NCI-H748 treated with DMSO at 0.1 percent for 48 hours (cell line): ENCODE data around the gene TET2.
A peak's percentile ranks its signal among the peaks of the same experiment; 100 is the strongest.

Source experiments
- DNase-seq: peaks from one replicate; lab custom pipeline; 2025; lab: John Stamatoyannopoulos, UW

Gene TET2

DNA sequence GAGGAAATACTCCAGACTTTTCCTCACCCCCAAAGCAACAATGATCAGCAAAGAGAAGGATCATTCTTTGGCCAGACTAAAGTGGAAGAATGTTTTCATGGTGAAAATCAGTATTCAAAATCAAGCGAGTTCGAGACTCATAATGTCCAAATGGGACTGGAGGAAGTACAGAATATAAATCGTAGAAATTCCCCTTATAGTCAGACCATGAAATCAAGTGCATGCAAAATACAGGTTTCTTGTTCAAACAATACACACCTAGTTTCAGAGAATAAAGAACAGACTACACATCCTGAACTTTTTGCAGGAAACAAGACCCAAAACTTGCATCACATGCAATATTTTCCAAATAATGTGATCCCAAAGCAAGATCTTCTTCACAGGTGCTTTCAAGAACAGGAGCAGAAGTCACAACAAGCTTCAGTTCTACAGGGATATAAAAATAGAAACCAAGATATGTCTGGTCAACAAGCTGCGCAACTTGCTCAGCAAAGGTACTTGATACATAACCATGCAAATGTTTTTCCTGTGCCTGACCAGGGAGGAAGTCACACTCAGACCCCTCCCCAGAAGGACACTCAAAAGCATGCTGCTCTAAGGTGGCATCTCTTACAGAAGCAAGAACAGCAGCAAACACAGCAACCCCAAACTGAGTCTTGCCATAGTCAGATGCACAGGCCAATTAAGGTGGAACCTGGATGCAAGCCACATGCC lies 89.7 kb downstream of the TET2 start:
- DNase-seq: no peak

DNA sequence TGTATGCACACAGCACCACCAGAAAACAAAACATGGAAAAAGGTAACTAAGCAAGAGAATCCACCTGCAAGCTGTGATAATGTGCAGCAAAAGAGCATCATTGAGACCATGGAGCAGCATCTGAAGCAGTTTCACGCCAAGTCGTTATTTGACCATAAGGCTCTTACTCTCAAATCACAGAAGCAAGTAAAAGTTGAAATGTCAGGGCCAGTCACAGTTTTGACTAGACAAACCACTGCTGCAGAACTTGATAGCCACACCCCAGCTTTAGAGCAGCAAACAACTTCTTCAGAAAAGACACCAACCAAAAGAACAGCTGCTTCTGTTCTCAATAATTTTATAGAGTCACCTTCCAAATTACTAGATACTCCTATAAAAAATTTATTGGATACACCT lies 90.2 kb downstream of the TET2 start:
- no peak for DNase-seq

DNA sequence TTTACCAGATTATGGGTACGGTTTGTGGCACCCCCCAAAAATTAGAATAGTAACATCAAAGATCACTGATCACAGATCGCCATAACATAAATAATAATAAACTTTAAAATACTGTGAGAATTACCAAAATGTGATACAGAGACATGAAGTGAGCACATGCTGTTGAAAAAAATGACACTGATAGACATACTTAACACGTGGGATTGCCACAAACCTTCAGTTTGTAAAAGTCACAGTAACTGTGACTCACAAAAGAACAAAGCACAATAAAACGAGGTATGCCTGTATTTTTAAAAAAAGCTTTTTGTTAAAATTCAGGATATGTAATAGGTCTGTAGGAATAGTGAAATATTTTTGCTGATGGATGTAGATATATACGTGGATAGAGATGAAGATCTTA lies 93.4 kb downstream of the TET2 start:
- DNase-seq: no peak

DNA sequence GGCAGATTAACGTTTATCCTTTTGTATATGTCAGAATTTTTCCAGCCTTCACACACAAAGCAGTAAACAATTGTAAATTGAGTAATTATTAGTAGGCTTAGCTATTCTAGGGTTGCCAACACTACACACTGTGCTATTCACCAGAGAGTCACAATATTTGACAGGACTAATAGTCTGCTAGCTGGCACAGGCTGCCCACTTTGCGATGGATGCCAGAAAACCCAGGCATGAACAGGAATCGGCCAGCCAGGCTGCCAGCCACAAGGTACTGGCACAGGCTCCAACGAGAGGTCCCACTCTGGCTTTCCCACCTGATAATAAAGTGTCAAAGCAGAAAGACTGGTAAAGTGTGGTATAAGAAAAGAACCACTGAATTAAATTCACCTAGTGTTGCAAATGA lies 94.8 kb downstream of the TET2 start:
- no peak for DNase-seq

DNA sequence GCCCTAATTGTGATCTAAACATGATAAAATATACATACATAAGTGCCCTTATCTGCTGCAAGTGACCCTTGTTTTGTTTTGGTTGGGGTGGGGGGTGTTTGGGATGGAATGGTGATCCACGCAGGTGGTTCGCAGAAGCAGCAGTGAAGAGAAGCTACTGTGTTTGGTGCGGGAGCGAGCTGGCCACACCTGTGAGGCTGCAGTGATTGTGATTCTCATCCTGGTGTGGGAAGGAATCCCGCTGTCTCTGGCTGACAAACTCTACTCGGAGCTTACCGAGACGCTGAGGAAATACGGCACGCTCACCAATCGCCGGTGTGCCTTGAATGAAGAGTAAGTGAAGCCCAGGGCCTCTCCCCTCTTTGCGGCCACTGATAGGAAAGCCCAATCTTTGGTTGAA lies 96.8 kb downstream of the TET2 start:
- DNase-seq: no peak

DNA sequence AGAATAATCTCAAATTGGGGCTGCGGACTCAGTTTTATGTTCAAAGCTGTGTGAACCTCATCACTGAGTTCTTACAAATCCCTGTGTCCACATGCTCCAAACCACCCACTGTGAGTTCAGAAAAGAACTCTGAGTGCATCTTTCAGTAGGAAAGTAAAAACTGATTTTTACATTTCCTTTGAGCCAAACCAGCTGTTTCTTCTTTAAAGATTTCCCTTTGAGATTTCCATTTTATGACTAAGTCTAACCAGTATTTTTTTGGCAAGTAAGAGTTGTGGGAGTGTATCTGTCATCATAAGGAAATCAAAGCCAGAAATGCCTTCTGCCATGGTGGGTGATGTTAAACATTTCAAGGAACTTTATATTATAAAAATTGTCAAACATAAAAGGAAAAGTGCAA lies 100.0 kb downstream of the TET2 start:
- no peak for DNase-seq

DNA sequence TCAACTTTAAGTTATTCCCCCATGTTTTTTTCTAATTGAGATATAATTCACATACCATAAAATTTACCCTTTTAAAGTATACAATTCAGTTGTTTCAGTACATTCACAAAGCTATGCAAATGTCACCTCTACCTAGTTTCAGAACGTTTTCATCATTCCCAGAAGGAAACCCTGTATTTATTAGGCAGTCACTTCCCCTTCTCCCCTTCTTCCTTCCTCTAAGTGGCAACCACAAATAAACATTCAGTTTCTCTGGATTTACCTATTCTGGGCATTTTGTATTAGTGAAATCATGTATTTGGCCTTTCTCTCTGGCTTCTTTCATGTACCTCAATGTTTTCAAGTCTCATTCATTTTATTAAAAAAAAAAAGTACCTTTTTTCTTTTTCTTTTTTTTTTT lies 101.9 kb downstream of the TET2 start:
- DNase-seq: no peak

DNA sequence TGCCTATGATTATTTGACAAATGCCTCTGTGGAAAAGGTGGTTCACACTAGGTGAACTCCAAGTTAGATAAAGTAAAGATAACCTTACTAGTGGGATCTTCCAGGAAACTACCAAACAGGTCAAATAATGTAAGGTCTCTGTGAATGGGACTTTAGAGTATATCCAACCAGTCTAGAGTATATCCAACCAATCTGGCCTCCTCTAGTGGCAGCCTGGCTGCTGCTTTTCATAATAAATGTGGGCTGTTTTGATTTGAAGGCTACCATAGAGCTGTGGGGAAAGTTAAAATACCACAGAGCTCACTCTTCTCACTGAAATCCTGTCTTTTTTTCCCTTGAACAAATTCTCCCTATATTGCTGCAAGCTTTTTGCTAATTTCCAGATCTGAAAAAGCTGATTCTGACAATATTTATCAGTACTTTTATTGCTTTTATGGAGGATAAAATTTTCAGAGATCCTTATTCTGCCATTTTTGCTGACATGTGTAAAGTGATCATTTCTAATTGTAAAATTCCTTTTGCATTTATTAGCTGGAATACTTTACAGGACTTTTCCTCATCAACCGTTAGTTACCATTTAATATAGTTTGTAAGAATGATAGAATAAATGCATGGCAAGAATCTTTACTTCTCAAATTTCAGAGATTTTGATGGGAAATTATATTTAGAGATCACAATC lies 111.3 kb downstream of the TET2 start:
- DNase-seq: no peak

DNA sequence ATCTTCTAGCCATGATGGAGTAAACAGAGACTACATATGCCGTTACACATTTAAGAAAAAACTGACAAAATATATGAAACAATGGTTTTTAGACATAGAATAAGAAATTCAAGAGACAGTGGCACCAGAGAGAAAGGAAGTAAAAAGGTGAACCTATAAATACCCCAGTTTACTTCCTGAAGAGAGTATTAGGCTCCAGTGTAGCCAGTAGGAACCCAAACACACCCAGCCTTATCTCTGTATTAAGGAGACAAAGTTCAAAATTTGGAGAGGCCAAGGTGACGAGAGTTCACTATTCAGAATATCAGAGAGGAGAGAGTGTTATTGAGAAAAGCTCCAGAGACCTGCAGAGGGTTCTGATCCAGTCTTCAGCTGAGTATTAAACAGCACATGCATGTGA lies 119.0 kb downstream of the TET2 start:
- no peak for DNase-seq

DNA sequence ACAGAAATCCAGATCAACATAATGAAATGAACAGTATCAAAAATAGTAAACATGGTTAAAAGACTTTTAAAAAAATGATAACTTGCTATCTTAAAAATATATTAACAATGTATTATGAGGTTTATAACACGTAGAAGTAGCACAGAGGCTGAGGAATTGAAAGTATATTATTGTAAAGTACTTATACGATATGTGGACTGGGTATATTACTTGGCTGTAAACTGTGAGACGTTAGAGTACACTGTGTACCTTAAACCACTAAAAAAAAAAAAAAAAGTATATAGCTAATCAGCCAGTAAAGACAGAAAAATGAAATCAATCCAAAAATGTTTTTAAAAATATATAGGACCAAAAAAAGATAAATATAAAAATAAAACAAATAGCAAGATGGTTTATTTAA lies 120.6 kb downstream of the TET2 start:
- DNase-seq: no peak

DNA sequence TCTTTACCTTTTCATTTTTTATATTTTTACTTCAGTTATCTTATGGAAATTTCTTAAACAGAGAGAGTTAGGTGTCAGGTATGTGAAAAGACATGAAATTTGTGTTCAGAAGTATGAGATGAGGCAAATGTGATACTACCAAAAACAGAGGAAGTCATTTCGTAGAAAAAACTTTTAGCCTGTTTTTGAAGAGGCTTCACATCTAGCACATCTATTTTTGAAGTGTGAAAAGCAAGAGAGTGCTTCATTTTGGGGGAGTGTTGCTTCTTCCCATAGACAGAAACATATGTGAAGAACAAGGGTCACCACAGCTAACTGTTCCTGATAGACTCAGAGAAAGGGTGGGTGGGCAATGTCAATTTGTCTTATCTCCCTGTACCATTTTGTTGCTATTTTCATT lies 125.3 kb downstream of the TET2 start:
- no peak for DNase-seq

DNA sequence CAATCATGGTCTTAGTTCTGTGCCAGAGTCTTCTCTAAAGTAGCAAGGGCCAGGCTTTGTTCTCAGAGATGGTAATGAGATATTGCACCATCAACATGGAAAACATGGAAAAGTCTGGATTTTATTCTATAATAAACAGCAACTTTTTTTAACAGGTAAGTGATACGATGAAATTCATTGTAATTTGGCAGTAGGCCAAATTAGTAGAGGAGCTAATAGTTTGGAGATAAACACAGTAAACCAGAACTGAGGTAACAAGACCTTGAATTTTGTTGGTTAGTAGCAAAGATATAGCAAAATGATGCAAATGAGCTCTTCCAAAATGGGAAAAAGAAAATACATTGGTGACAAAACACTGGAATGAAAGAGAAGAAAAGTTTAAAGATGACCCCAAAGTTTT lies 126.6 kb downstream of the TET2 start:
- DNase-seq: no peak

DNA sequence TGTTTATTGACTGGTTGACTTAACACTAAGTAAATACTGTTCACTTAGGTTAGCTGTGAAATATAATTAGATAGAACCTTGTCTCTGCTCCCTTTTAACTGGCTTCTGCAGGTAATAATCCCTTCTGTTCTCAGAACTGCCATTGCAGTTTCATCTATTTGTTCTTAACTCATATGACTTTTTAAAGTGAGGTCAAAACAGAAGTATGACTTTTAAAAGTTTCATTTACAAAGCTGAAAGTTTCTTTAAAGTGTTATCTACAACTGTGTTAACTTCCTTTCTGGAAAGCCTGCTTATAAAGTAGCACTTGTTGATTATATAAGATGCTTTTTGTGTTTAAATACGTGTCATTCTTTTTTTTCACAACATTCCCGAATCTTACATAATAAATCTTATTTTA lies 127.4 kb downstream of the TET2 start:
- no peak for DNase-seq

DNA sequence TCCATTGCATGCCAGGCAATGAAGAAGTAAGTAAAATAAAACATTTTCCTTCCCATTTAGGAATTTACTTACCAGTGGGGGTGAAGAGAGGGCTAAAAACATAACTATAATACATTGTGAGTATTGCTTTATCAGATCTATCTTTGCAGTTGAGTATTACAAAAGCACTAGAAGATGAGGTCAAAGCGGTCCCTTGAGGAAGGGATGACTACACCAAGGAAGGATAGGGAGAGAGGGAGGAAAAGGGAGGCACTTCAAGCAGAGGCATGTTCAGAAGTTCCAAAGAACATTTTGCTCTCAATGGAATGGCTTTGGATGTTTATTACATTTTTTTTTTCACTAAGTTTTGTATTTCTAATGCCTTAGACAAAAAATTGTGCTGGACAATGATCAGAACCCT lies 127.8 kb downstream of the TET2 start:
- DNase-seq: no peak

DNA sequence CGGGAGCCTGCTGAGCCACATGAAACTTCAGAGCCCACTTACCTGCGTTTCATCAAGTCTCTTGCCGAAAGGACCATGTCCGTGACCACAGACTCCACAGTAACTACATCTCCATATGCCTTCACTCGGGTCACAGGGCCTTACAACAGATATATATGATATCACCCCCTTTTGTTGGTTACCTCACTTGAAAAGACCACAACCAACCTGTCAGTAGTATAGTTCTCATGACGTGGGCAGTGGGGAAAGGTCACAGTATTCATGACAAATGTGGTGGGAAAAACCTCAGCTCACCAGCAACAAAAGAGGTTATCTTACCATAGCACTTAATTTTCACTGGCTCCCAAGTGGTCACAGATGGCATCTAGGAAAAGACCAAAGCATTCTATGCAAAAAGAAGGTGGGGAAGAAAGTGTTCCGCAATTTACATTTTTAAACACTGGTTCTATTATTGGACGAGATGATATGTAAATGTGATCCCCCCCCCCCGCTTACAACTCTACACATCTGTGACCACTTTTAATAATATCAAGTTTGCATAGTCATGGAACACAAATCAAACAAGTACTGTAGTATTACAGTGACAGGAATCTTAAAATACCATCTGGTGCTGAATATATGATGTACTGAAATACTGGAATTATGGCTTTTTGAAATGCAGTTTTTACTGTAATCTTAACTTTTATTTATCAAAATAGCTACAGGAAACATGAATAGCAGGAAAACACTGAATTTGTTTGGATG lies 129.9 kb downstream of the TET2 start:
- DNase-seq: no peak

DNA sequence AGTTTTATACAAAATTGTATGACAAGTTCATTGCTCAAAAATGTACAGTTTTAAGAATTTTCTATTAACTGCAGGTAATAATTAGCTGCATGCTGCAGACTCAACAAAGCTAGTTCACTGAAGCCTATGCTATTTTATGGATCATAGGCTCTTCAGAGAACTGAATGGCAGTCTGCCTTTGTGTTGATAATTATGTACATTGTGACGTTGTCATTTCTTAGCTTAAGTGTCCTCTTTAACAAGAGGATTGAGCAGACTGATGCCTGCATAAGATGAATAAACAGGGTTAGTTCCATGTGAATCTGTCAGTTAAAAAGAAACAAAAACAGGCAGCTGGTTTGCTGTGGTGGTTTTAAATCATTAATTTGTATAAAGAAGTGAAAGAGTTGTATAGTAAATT lies 131.0 kb downstream of the TET2 start:
- peak; percentile 40 for DNase-seq

DNA sequence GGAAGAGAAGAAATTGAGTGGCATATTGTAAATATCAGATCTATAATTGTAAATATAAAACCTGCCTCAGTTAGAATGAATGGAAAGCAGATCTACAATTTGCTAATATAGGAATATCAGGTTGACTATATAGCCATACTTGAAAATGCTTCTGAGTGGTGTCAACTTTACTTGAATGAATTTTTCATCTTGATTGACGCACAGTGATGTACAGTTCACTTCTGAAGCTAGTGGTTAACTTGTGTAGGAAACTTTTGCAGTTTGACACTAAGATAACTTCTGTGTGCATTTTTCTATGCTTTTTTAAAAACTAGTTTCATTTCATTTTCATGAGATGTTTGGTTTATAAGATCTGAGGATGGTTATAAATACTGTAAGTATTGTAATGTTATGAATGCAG lies 132.6 kb downstream of the TET2 start:
- DNase-seq: no peak

DNA sequence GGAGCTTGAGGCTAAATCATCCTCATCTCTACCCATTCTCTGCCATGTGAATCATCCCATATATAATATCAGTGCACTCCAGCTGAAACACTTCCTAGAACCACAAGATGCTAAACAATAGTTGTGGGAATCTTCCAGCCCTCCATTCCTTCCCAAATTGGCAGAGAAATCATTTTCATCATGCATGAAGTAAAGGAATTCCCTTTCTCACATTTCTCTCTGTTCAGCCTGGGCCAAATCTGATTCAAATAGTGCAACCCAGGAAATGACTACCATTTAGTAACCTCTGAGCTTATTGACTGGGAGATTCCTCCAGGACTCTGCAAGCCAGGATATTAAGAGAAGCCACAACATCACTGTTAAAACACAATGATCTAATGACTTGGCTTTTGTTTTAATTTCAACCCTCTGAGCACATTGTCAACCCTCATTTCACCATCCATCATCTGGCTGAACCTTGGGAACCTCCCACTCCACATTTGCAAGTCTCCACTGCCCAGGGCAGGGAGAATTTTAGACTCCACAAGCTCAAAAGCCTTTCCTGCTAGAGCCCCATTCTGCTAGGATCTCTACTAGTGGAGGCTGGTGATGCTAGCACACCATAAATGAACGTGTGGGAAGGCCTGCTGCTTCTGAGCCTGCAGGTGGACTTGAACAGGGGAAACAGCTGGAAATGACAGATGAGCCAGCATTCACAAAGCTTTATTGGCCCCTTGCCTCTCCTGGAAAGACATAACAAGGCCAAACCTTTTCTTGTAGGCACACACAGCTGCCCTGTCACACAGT lies 133.9 kb downstream of the TET2 start:
- DNase-seq: no peak

DNA sequence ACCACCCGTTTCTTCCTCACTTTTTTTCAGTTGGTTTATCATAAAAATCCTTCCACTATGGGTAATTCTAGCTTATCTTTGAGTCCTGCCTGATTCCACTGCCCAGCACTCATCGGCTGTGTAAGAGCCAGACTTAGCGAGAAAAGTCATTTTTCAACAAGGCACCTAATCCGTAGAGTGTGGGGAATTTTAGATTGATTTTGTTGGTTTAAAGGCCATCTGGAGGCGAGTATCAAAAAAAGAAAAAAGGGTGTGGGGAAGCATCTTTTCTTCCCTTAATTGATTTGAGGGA lies 134.4 kb downstream of the TET2 start:
- DNase-seq: no peak

DNA sequence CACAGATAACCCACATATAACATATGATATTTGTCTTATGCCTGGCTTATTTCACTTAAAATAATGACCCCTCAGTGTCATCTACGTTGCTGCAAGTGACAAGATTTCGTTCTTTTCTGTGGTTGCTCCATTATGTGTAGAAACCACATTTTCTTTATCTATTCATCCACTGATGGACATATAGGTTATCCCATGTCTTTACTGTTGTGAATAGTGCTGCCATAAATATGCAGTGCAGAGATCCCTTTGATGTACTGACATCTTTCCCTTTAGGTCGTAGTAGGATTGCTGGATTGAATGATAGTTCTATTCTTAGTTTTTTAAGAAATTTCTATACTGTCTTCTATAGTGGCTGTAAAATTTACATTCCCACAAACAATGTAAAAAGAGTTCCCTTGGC lies 135.8 kb downstream of the TET2 start:
- DNase-seq: no peak

DNA sequence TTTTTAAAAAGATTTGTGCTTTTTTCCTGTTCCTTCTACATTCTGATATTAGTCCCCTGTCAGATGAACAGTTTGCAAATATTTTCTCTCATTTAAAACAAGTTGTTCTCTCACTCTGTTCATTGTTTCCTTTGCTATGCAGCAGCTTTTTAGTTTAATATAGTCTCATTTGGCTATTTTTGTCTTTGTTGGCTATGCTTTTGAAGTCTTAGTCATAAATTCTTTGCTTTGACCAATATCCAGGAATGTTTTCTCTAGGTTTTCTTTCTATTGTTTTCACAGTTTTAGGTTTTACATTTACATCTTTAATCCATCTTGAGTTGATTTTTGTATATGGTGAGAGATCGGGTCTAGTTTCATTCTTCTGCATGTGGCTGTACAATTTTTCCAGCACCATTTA lies 136.8 kb downstream of the TET2 start:
- no peak for DNase-seq

DNA sequence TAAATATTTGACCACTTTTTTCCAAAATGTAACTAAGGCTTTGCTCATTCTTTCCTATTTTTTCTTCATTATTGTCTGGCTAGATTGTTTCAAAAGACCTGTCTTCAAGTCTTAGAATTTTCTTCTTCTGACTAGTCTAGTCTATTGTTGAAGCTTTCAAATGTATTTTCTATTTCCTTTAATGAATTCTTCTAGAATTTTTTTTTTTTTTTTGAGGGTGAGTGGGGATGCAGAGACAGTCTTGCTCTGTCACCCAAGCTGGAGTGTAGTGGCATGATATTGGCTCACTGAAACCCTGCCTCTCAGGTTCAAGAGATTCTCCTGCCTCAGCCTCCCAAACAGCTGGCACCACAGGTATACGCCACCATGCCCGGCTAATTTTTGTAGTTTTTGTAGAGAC lies 141.4 kb downstream of the TET2 start:
- DNase-seq: no peak

DNA sequence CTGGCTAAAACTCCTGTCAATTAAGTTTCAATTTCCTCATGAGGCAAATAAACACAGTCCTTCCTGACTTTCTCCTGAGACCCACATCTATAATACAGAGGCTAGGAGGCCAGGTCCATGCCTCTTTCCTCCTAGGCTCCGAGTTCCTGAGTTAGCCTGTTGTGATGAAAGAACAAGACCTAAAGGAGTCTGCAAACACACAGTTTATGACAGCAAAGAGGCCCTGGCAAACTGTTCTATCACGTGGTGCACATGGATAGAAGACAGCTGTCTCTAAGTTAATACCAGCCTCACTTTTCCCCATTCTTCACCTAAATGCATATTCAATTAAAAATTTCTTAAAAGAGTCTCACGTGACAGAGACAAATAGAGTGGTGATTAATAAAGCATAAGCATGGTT lies 145.2 kb downstream of the TET2 start:
- no peak for DNase-seq
